HepG2 (cell line): ENCODE measurements around the gene TRA2B.

Experiments used
- NFRKB ChIP-seq: fragments of 450-650 bp; IDR thresholded peaks from 2 replicates; pipeline ENCODE4 v1.6.1; 2017
- ZNF441 ChIP-seq: sonication (generic); formaldehyde crosslinking; IDR thresholded peaks from 2 replicates; pipeline ENCODE4 v1.7.0; 2021; ENCODE audit warnings: missing genetic modification reagents, borderline replicate concordance
- TF ChIP-seq, protein P1 (sequence below): IDR thresholded peaks from 2 replicates; pipeline ENCODE4 v1.6.1; 2016; ENCODE audit warnings: low read depth
- TF ChIP-seq, protein P2 (sequence below): sonication (generic); formaldehyde crosslinking; IDR thresholded peaks from 2 replicates; pipeline ENCODE4 v1.5.0; 2020; ENCODE audit warnings: missing genetic modification reagents, mild to moderate bottlenecking, borderline replicate concordance

DNA sequence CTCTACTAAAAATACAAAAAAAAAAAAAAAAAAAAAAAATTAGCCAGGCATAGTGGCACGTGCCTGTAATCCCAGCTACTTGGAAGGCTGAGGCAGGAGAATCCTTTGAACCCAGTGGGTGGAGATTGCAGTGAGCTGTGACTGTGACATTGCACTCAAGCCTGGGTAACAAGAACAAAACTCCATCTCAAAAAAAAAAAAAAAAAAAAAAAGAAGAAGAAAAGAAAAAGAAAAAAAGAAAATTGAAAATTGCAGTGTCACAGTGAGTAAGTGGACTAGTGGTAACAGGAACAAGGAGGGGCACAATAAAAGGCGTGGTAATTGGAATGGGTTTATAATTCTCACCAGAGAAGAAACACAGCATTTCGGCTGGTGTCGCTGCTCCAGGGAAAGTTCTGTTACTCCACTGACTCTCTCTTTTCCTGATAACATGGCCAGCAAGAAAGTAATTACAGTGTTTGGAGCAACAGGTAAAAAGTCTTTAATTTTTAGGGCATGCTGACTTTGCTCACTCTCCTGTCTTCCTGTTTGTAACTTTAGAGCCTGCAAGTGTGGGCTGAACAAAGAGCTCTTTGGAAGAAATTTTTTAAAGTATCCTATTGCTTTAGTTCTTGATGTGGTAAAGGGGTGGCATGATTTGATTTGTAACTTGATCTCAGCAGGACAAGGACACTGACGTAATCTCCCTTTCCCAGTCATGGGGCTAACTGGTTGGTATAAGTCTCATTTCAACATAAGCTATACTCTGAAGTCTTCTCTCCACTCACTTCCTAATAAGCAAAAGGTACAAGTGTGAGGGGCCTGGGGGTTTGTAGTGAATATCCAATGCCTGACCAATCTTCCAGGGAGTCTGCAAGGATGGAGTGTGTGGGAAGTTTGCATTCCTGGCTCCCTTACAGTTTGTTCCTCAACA, 22.1 kb upstream of the TRA2B start:
- TF ChIP-seq ZNF441 (CRISPR knock-in tag) = no peak
- TF ChIP-seq NFRKB = no peak
- TF ChIP-seq, protein P1, sequence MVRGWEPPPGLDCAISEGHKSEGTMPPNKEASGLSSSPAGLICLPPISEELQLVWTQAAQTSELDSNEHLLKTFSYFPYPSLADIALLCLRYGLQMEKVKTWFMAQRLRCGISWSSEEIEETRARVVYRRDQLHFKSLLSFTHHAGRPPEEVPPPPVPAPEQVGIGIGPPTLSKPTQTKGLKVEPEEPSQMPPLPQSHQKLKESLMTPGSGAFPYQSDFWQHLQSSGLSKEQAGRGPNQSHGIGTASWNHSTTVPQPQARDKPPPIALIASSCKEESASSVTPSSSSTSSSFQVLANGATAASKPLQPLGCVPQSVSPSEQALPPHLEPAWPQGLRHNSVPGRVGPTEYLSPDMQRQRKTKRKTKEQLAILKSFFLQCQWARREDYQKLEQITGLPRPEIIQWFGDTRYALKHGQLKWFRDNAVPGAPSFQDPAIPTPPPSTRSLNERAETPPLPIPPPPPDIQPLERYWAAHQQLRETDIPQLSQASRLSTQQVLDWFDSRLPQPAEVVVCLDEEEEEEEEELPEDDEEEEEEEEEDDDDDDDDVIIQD (CRISPR knock-in tag) = no peak
- TF ChIP-seq, protein P2, sequence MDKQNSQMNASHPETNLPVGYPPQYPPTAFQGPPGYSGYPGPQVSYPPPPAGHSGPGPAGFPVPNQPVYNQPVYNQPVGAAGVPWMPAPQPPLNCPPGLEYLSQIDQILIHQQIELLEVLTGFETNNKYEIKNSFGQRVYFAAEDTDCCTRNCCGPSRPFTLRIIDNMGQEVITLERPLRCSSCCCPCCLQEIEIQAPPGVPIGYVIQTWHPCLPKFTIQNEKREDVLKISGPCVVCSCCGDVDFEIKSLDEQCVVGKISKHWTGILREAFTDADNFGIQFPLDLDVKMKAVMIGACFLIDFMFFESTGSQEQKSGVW (CRISPR knock-in tag) = no peak
